ENCODE data around the gene RALGAPA2. TPM values are rescaled to one million over a fixed set of nuclear protein-coding genes. Genes with fewer than 3 reads are reported as not detected.

The RALGAPA2 gene
- total and polyA plus RNA-seq, 2 donors (not counting 3 experiments of a cell fraction or from before 2014, with no cell fraction given) = 10.0 to 46.8 TPM

DNA sequence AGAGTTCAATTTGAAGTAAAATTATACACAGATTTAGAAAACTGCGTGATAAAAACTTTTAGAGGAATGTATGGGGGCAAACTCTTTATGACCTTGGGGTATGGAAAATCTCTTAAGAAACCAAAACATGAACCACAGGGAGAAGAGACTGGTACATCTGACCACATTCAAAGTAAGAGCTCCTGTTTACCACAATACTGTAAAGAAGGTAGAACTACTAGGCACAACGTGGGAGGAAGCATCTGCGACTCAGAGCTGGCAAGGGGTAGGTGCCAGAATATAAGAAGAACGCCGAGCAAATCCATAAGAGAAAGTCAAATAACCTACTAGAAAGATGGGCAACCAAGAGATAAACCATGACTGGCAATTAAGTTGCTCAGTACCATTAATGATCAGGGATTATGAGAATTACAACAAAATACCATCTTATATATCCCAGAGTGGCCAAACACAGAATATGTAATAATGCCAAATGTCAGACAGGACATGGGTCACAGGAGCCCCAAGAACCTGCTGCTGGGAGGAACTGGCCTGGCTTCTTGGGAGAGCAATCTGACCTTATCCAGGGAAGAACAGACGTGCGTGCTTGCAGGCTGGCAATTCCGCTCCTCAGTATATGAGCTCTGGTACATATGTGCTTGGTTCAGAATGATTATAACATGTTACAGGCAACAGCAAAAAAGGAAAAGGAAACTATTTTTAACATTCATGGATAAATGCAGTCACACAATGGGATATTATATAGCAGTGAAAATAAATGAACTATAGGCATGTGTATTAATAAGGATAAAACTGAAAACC lies 294.4 kb downstream of the RALGAPA2 start:
- POLR2A ChIA-PET = no interaction called here

More for the DNA sequence above, 294.4 kb downstream of the RALGAPA2 start:
- H3K4me1 ChIP-seq (ENCODE audit: control insufficient read depth, extremely low read depth, insufficient read depth, low read length) = no peaks in the 10 kb centered on the region
- no peak overlapping the region for H3K9ac ChIP-seq (replicated peaks; ENCODE audit: extremely low read depth, insufficient read depth, low read length)
- BruUV-seq (replicated peaks) = no TSS peak
- no peaks in the 10 kb centered on the region for H3K9me1 ChIP-seq (replicated peaks; ENCODE audit: control insufficient read depth, extremely low read depth, insufficient read depth, low read length)
- no peak for FAIRE-seq
- H3K36me3 ChIP-seq (ENCODE audit: control insufficient read depth in 2 of 2, extremely low read depth in 1 of 2, insufficient read depth in 2 of 2, low read length in 2 of 2) = peaks cover 0 to 3% of the 10 kb centered on the region in 2 experiments
- no peaks in the 10 kb centered on the region for H3K9me3 ChIP-seq (replicated peaks; ENCODE audit: control insufficient read depth, insufficient read depth, low read length)
- intact Hi-C loops (cut with micrococcal nuclease) = loop anchor here (10.0 kb wide), 1 partner anchor 53 kb away; the partner anchor contains the start of gene INSM1
- no peak overlapping the region for H2AFZ ChIP-seq (ENCODE audit: low read depth, low read length)
- no peak overlapping the region for H3K4me2 ChIP-seq (ENCODE audit: insufficient read depth, low read length)
- CTCF ChIA-PET = no interaction called here
- no peak for DNase-seq (ENCODE audit: low read depth, low spot score)
- no peak overlapping the region for H3K4me3 ChIP-seq (replicated peaks in 1 of 3; ENCODE audit: insufficient read depth in 1 of 3, low read depth in 1 of 3, low read length in 3 of 3)
- no peaks in the 10 kb centered on the region for H3K27me3 ChIP-seq (ENCODE audit: control insufficient read depth in 2 of 2, insufficient read depth in 2 of 2, low read length in 2 of 2)
- H4K20me1 ChIP-seq (replicated peaks; ENCODE audit: control insufficient read depth, extremely low read depth, insufficient read depth, low read length) = no peaks in the 10 kb centered on the region
- no peaks in the 10 kb centered on the region for H3K79me2 ChIP-seq (ENCODE audit: control insufficient read depth, insufficient read depth, low read length)
- no peak overlapping the region for H3K27ac ChIP-seq (ENCODE audit: insufficient read depth, low read depth, low read length)
- dilution Hi-C loops (cut with MboI; ENCODE audit: extremely low pct_ligation_motif_present, low sequenced_read_pairs) = no loop called here
- TF ChIP-seq FOS (IDR thresholded peaks at IDR 0.05; ENCODE audit: borderline replicate concordance, insufficient read depth, low read length) (no peak), POLR2A (IDR thresholded peaks at IDR 0.05; ENCODE audit: low read depth, low read length) (no peak), EZH2 (IDR thresholded peaks at IDR 0.05; ENCODE audit: borderline replicate concordance, low read depth, low read length, severe bottlenecking) (no peak), POLR2AphosphoS5 (IDR thresholded peaks at IDR 0.05; ENCODE audit: insufficient read depth, low read depth, low read length) (no peak)
- TF ChIP-seq, protein P1, sequence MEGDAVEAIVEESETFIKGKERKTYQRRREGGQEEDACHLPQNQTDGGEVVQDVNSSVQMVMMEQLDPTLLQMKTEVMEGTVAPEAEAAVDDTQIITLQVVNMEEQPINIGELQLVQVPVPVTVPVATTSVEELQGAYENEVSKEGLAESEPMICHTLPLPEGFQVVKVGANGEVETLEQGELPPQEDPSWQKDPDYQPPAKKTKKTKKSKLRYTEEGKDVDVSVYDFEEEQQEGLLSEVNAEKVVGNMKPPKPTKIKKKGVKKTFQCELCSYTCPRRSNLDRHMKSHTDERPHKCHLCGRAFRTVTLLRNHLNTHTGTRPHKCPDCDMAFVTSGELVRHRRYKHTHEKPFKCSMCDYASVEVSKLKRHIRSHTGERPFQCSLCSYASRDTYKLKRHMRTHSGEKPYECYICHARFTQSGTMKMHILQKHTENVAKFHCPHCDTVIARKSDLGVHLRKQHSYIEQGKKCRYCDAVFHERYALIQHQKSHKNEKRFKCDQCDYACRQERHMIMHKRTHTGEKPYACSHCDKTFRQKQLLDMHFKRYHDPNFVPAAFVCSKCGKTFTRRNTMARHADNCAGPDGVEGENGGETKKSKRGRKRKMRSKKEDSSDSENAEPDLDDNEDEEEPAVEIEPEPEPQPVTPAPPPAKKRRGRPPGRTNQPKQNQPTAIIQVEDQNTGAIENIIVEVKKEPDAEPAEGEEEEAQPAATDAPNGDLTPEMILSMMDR (IDR thresholded peaks at IDR 0.05; ENCODE audit: extremely low read depth in 1 of 2, insufficient read depth in 1 of 2, low read depth in 1 of 2, low read length in 2 of 2) = no peak
- TF ChIP-seq, protein P2, sequence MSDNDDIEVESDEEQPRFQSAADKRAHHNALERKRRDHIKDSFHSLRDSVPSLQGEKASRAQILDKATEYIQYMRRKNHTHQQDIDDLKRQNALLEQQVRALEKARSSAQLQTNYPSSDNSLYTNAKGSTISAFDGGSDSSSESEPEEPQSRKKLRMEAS (IDR thresholded peaks at IDR 0.05; ENCODE audit: insufficient read depth, insufficient read length) = no peak

Measured in endothelial cell of umbilical vein (primary cell).